ENCODE measurements around the gene MEP1A. TPM values are rescaled to one million over a fixed set of nuclear protein-coding genes. Genes with fewer than 3 reads are reported as not detected.

MEP1A gene
- total RNA-seq, 6 experiments from 2014 or later: 0.07 to 0.18 TPM; not detected in 4

DNA sequence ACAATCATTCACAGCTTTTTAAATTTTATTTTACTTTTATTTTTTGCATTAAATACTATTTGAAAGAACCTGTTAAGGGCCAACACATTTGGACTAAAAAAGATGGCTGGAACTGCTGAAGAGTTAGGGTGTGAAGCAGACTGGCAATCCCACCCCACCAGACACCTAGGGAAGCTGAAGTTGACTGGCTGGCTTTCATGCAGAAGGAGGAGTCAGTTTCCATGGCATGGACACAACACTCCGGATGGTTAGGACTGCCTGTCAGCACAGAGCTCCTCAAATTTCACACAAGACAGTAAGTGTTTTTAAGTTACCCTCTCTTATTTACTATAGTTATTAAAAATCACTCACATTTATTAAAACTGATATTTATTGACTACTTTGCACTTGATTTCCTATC is 46.5 kb upstream of the MEP1A start, which contains the start of gene ANKRD66:
ANKRD66 (plus strand) TSS at position 238 of the 400 bp plus-strand sequence. CDS start 5,016 bp downstream, outside the sequence.
- intact Hi-C loops (cut with DNase I): no loop called here
- 62% methylated on average over 1 of the region's 1 CpG for WGBS (ENCODE audit: insufficient coverage, low coverage, low lambda C conversion rate, missing lambda C conversion rate)
- no peak for ATAC-seq
- Histone ChIP-seq H3K4me1 (no peaks in the 10 kb centered on the region), H3K36me3 (no peaks in the 10 kb centered on the region), H3K27me3 (no peaks in the 10 kb centered on the region), H3K4me3 (no peak within 1 kb of the TSS), H3K27ac (no peak within 1 kb of the TSS), H3K9me3 (no peaks in the 10 kb centered on the region)
- DNase-seq: no peak
- TF ChIP-seq POLR2A (IDR thresholded peaks at IDR 0.05): no peak
- TF ChIP-seq, protein P1, sequence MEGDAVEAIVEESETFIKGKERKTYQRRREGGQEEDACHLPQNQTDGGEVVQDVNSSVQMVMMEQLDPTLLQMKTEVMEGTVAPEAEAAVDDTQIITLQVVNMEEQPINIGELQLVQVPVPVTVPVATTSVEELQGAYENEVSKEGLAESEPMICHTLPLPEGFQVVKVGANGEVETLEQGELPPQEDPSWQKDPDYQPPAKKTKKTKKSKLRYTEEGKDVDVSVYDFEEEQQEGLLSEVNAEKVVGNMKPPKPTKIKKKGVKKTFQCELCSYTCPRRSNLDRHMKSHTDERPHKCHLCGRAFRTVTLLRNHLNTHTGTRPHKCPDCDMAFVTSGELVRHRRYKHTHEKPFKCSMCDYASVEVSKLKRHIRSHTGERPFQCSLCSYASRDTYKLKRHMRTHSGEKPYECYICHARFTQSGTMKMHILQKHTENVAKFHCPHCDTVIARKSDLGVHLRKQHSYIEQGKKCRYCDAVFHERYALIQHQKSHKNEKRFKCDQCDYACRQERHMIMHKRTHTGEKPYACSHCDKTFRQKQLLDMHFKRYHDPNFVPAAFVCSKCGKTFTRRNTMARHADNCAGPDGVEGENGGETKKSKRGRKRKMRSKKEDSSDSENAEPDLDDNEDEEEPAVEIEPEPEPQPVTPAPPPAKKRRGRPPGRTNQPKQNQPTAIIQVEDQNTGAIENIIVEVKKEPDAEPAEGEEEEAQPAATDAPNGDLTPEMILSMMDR (IDR thresholded peaks at IDR 0.05): no peak

DNA sequence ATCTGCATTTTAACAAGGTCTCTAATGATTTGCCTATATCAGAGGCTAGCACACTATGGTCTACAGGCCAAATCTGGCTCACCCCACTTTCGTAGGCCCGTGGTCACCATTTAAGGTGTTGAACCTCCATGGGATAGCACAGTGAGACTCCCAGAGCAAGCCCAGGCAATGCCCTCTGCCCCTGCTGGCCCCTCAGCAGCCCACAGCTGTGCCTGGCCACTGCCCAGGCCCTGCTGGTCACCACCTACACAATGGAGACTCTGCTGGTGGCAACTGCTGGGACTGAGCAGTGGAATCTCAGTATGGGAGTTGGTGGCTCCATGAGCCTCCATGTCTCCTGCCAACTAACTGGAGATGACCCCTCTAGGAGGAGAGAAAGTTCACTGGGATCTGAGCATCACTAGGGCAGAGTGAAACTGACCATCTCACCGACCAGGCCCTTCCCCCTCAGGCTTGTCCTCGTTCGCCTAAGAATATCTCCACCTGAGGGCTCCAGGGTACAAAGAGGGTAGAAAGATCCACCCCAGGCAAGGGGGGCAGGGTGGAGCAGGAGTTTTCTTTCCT is 44.2 kb upstream of the MEP1A start:
- Histone ChIP-seq H3K4me3 (no peak overlapping the region), H3K4me1 (no peaks in the 10 kb centered on the region), H3K27me3 (no peaks in the 10 kb centered on the region), H3K27ac (no peak overlapping the region), H3K36me3 (no peaks in the 10 kb centered on the region), H3K9me3 (no peaks in the 10 kb centered on the region)
- 78% methylated on average over 3 of the region's 5 CpGs for WGBS (ENCODE audit: insufficient coverage, low coverage, low lambda C conversion rate, missing lambda C conversion rate)
- intact Hi-C loops (cut with DNase I): no loop called here
- DNase-seq (no peak), ATAC-seq (no peak)
- TF ChIP-seq POLR2A (IDR thresholded peaks at IDR 0.05): no peak
- TF ChIP-seq, protein P1 (IDR thresholded peaks at IDR 0.05): no peak

DNA sequence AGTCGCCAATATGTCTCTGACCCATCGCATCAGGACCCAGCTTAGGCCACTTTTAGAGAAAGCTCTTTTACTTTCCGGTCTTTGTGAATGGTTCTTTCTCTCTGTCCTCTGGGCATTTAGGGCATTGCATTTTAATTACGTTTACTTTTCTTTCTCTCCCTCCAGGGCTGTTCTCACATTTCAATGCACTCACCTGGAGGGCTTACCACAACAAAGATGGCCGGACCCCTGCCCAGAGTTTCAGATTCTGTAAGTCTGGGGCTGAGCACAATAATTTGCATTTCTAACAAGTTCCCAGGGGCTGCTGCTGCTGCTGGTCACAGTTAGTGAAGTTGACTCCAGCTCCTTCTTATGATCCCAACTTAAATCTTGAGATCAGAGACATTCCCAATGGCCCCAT is 43.5 kb upstream of the MEP1A start:
- Histone ChIP-seq H3K27me3 (no peaks in the 10 kb centered on the region), H3K27ac (no peak overlapping the region), H3K9me3 (no peaks in the 10 kb centered on the region), H3K4me3 (no peak overlapping the region), H3K4me1 (no peaks in the 10 kb centered on the region), H3K36me3 (no peaks in the 10 kb centered on the region)
- DNase-seq: no peak
- intact Hi-C loops (cut with DNase I): no loop called here
- ATAC-seq: no peak
- TF ChIP-seq, protein P1 (IDR thresholded peaks at IDR 0.05): no peak
- no peak for TF ChIP-seq POLR2A (IDR thresholded peaks at IDR 0.05)
- WGBS (ENCODE audit: insufficient coverage, low coverage, low lambda C conversion rate, missing lambda C conversion rate): 74% methylated on average over 5 of the region's 5 CpGs

DNA sequence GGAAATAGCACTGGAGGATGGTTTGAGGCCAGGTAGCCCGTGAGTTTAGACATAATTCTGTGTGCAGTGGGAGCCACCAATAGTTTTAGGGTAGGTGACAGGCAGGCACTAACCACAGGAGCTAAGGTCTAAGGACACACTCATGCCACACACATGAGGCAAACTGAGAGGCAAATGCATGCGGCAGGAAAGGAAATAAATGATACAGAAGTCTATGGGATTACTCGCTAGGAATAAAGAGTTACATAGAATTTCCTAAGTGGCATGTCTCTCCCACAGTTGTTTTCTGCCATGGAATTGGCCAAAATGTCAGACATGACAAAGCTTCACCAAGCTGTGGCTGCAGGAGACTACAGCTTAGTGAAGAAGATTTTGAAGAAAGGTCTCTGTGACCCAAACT is 41.5 kb upstream of the MEP1A start:
- intact Hi-C loops (cut with DNase I): no loop called here
- no peak overlapping the region for H3K4me3 ChIP-seq
- 81% methylated on average over 3 of the region's 3 CpGs for WGBS (ENCODE audit: insufficient coverage, low coverage, low lambda C conversion rate, missing lambda C conversion rate)
- H3K9me3 ChIP-seq: no peaks in the 10 kb centered on the region
- no peaks in the 10 kb centered on the region for H3K4me1 ChIP-seq
- no peak for ATAC-seq
- no peak for DNase-seq
- no peaks in the 10 kb centered on the region for H3K27me3 ChIP-seq
- no peaks in the 10 kb centered on the region for H3K36me3 ChIP-seq
- no peak for TF ChIP-seq POLR2A (IDR thresholded peaks at IDR 0.05)
- H3K27ac ChIP-seq: no peak overlapping the region

DNA sequence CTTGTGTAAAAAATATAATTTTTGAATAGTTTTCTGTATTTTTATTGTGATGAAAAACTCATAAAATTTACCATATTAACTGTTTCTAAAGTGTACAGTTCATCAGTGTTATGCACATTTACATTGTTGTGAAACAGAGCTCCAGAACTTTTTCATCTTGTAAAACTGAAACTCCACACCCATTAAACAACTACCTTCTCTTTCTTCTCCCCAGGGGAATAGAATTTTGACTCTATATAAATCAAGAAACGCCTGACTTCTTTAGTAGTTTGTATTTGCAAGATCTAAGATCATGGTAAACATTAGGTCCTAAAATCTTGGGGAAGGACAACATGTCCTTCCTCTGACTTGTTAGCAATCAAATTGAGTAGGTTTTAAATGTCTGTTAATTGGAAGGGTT is 37.3 kb upstream of the MEP1A start:
- no peak for ATAC-seq
- intact Hi-C loops (cut with DNase I): no loop called here
- 36% methylated on average over 1 of the region's 1 CpG for WGBS (ENCODE audit: insufficient coverage, low coverage, low lambda C conversion rate, missing lambda C conversion rate)

More for the DNA sequence above, 37.3 kb upstream of the MEP1A start:
- H3K27ac ChIP-seq: no peak overlapping the region
- H3K4me1 ChIP-seq: no peaks in the 10 kb centered on the region
- no peaks in the 10 kb centered on the region for H3K9me3 ChIP-seq
- TF ChIP-seq, protein P1 (IDR thresholded peaks at IDR 0.05): no peak
- TF ChIP-seq POLR2A (IDR thresholded peaks at IDR 0.05): no peak
- DNase-seq: no peak
- H3K27me3 ChIP-seq: no peaks in the 10 kb centered on the region
- no peak overlapping the region for H3K4me3 ChIP-seq
- H3K36me3 ChIP-seq: no peaks in the 10 kb centered on the region

Data from right lobe of liver (tissue), 6 donors.